Sigmoid colon (tissue), 4 donors: ENCODE measurements around the gene TMEM63A.

Source experiments
- CTCF ChIP-seq, 4 experiments: fragments of 450-650 bp in 3 of 4; fragments of 200-600 bp in 1 of 4; IDR thresholded peaks; one replicate each; pipeline ENCODE4 v1.5.1; 2016 to 2019; ENCODE audit warnings: antibody characterized with exemption in 4 of 4, mild to moderate bottlenecking in 3 of 4, moderate library complexity in 2 of 4
- EP300 ChIP-seq, 4 donors: sonication (generic); formaldehyde crosslinking; IDR thresholded peaks; one replicate each; pipeline ENCODE4 v1.6.1; 2017; ENCODE audit warnings: antibody characterized with exemption in 4 of 4
- POLR2A ChIP-seq, 2 donors: fragments of 450-650 bp; IDR thresholded peaks; one replicate each; pipeline ENCODE4 v1.6.1; 2016; ENCODE audit warnings: antibody characterized with exemption in 2 of 2, mild to moderate bottlenecking in 2 of 2, moderate library complexity in 2 of 2
- POLR2AphosphoS5 ChIP-seq, 4 donors: sonication (generic); formaldehyde crosslinking; IDR thresholded peaks; one replicate each; pipeline ENCODE4 v1.6.1; 2017; ENCODE audit warnings: antibody characterized with exemption in 4 of 4

- TF ChIP-seq CTCF (IDR thresholded peaks at IDR 0.05) (no peak), POLR2AphosphoS5 (IDR thresholded peaks at IDR 0.05) (no peak), POLR2A (IDR thresholded peaks at IDR 0.05) (no peak), EP300 (IDR thresholded peaks at IDR 0.05) (no peak)
Measured at GRCh38 chr1:225828706-225829345, 53.4 kb downstream of the TMEM63A start.
